Dermis microvascular lymphatic vessel endothelial cell (primary cell): ENCODE results near the gene ARFGEF2. TPM values are rescaled to one million over a fixed set of nuclear protein-coding genes. Genes with fewer than 3 reads are reported as not detected.
A peak's percentile ranks its signal among the peaks of the same experiment; 100 is the strongest.

Source experiments
- DNase-seq, 2 donors: peaks; one replicate each; pipeline versions ENCODE4 v3.0.0 to v3.0.0-alpha.2; 2010; ENCODE audit warnings: low read depth in 2 of 2
- total RNA-seq: library from RNA; depleted of rRNA; stranded (reverse); fragments of >200 nt; gene quantifications from 2 replicates; pipeline ENCODE4 v1.2.1, GENCODE V29; 2014

ARFGEF2 gene
- total RNA-seq, 1 donor from 2014 or later = 45.2 TPM

DNA sequence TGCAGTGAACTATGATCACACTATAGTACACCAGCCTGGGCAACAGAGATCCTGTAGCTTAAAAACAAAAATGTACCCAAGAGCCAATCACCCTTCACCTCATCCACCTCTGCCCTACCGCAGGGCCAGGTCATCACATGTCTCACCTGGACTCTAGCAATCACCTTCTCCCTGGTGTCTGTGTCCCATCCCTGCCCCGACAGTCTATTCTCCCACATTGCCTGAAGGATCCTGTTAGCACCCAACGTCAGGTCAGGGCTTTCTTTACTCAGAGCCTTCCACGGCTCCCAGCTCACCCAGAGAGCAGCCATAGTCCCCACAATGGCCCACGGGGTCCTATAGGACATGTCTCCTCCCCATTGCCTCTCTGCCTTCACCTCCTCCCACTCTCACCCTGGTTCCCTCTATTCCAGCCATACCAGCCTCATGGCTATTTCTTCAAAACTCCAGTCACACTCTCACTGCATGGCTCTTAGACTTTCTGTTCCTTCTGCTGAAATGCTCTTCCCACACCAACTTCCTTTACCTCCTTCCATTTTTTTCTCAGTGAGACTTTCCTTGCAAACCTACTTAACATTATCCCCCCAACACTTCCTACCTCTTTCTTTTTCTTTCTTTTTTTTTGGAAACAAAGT lies 22.5 kb upstream of the ARFGEF2 start:
- DNase-seq = no peak

DNA sequence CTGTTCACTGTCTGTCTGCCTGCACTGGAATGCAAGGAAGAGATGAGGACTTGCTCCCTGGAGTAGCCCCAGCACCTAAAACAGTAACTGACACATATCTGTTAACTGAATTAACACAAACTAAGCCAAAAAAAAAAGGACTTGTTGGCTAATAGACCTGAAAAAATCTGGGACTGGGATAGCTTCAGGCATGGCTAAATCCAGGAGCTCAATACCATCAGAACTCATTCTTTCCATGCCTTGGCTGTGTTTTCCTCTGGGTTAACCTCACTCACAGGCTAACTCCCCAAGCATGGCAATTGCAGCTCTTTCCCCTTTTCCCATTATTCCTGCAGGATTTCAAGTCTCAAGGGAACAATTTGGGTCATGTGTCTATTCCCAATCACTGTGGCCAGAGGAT lies 21.6 kb upstream of the ARFGEF2 start:
- no peak for DNase-seq

DNA sequence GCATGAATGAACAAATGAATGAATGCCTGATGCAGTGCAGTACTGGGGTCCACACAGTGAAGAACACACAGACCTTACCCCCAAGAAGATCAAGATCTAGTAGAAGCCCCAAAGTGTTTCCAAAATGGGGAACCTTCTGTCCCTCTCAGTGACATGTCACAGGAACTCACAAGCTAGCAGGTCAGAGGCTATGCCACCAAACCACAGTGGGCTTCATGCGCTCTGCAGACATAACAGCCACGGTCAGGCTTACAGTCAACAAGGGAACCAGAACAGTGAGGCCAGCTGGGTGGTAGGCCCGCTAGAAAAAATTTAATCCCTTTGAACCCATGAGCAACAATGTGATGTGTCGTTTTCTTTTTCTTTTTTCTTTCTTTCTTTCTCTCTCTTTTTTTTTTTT lies 20.2 kb upstream of the ARFGEF2 start:
- no peak for DNase-seq

DNA sequence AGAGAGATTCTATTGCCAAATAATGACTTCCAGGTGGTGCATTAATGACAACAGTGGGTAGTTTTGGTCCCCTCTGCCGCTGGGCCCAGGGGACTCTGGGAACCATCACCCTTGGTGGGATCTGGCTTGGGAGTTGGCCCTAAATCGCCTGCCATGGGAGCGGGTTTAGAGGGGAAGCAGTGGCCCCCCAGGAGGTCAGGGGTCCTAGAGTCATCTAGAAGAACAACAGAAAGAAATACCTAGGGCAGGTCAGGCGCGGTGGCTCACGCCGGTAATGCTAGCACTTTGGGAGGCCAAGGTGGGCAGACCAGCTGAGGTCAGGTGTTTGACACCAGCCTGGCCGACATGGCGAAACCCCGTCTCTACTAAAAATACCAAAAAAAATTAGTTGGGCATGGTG lies 17.8 kb upstream of the ARFGEF2 start:
- DNase-seq = no peak

DNA sequence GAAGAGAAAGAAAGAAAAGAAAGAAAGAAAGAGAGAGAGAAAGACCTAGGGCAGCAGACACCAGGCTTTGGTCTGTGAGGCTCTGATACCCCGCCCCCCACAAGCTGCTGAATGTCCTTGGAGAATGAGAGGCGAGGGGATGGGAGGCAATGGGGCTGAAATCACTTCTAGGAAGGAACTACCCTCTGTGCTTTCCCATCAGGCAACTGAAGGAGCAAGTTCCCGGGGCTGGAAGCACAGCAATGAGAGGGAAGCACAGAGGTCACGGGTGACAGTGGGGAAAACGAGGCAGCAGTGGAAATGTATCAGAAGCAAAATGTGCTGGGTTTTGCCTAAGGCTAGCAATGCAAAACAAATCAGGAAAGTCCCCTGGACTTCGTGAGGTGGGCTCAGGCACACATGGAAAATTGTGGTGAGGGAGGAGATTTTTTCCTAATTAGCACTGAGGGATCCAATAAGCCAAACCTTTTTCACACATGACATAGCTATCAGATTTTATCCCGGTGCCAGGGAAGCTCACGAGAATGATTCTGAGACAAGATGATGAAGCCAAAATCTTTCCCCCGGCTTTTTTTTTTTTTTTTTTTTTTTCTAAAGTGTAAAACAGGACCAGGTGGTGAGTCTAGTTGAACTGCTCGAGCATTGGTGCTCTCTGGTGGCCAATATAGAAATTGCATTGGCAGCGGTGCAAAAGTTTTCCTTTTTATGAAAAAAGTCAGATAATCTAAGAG lies 16.8 kb upstream of the ARFGEF2 start:
- DNase-seq = peak; percentile 48 to 64

DNA sequence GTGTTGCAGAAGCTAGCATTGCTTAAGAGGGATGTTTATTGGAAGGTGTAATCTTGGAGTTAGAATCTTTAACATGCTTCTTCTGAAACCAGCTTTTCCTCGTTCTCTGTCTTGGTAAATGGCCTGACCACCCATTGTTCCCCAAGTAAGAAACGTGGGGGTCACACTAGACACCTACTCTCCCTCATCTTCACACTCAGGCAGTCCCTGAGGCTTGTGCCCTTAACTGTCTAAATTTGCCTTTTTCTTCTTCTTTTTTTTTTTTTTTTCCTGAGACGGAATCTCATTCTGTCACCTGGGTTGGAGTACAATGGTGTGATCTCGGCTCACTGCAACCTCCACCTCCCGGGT lies 16.2 kb upstream of the ARFGEF2 start:
- DNase-seq = no peak

DNA sequence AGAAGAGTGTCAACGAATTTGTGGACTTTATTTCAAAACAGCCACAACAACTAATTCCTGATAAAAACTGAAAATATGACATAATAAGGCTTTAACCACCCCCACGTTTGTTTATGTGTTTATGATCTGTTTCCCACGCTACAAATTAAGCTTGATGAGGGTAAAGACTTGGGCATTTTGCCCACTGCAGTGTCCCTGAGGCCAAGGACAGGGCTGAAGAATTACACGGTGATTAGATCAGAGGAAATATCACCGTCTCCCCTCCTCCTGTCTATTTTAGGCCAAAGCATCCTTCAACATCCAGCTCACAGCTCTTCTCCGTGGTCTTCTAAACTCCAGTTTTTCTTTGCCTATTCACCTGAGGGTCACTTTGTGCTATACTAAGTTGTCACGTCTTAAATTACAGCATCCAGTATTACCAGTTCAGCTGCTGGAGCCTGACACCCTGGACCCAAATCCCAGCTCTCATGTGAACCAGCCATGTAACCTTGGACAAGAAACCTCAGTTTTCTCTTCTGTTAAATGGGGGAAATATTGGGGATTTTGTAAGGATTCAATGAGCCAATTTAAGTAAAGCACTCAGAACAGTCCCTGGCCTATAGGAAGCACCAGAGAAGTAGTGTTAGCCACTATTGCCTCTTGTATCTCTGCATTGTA lies 15.2 kb upstream of the ARFGEF2 start:
- no peak for DNase-seq

DNA sequence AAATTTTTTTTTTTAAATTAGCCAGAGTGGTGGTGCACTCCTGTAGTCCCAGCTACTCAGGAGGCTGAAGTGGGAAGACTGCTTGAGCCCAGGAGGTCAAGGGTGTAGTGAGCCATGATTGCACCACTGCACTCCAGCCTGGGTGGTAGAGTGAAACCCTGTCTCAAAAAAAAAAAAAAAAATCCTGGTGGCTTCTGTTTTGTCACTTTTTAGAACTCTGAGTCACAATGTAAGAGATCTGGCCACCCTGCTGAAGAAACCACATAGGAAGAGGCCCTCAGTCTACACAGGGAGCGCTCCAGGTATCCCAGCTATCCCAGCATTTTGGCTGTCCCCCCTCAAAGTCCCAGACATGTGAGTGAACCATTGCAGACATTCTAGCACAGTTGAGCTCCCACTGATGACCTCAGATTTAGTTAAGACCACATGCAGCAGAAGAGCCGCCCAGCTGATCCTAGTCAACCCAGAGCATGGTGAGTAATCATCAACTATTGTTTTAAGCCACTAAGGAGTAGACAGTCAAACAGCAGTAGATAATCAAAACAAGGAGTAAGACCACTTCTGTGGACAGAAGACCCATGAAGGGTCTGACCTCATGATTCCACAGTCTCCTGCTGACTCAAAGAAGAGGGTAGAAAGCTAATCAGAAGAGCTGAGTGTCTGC lies 12.7 kb upstream of the ARFGEF2 start:
- no peak for DNase-seq

DNA sequence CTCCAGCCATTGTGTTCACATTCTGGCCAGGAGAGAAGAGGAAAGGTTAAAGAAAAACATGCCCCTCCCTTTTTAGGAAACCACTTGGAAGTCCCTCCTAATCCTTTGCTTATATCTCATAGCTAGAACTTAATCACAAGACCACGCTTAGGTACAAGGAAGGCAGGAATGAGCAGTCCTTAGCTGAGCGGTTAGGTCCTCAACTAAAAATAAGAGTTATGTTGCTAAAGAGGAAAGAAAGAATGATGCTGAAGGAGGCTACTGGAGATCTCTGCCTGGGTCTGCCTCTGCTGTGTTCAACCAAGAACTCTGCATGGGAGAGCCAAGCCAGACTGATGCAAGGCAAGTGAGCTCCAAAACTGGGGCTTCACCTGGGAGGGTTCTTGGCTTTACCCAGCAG lies 11.6 kb upstream of the ARFGEF2 start:
- DNase-seq = no peak

DNA sequence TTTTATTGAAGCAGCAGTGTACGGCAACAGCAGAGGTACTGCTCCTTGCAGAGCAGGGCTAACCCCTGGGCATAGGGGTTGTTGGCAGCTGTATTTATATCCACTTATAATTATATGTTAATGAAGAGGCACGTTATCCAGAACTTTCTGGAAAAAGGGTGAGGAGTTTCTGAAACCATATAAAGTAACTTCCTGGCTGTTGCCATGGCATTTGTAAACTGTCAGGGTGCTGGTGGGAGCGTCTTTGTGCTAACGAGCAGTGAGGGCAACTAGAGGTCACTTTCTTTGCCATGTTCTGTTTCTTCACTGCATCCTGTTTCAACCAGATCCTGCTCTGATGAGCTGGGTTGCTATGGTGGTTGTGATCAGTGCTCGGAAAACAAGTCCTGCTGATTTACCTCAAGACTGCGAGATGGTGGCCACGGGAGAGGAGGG lies 11.1 kb upstream of the ARFGEF2 start:
- DNase-seq = peak in 1 of 2 donors; percentile 54

DNA sequence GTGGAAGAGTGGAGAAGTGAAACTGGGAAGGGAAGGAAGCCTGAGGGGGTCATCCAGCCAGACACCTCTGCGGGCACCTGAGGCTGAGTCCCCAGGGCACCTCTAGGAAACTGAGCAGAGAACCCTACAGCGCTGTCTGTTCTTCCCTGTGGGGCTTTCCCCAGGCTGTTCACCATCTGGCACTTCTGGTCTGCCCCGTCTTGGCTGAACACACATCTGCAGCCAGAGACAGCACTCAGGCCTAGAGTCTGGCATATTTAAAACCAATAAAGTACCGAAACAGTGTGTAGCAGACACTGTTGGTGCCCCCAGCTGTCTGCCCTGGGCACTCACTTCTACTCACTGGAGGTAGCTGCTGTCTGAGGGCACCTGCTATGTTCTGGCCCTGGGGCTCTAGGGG lies 9.4 kb upstream of the ARFGEF2 start:
- DNase-seq = no peak

DNA sequence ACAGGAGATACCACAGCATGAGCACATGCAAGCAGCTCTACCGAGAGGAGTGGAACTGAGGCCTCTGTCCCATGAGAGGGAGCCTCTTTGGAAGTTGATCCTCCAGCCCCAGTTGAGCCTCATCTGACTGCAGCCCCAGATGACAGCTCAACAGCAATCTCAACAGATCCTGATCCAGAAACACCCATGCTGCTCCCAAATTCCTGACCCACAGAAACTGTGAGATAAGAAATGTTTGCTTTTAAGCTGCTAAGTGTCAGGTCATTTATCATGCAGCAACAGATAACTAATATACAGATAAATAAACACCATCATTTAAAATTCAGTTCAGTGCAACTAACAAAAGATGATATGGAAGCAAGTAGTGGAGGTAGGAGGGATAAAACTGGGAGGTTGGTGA lies 4.8 kb upstream of the ARFGEF2 start:
- DNase-seq = no peak

DNA sequence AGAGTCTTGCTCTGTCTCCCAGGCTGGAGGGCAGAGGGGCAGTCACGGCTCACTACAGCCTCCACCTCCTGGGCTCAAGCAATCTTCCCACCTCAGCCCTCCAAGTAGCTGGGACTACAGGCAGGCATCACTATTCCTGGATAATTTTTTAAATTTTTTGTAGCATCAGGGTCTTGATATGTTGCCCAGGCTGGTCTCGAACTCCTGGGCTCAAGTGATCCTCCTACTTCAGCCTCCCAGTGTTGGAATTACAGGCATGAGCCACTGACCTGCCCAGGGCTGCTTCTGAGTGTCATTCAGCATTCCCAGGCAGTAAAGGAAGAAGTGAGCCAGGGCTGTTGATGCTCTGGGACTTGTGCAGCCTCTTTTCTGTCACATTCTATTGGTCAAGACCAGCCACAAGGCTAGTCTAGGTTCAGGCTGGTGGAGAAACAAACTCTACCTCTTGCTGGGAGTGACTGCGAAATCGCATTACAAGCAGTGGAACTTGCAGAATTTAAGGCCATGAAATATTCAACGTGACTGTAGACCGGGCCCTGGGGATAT lies 2.1 kb upstream of the ARFGEF2 start:
- DNase-seq = no peak

DNA sequence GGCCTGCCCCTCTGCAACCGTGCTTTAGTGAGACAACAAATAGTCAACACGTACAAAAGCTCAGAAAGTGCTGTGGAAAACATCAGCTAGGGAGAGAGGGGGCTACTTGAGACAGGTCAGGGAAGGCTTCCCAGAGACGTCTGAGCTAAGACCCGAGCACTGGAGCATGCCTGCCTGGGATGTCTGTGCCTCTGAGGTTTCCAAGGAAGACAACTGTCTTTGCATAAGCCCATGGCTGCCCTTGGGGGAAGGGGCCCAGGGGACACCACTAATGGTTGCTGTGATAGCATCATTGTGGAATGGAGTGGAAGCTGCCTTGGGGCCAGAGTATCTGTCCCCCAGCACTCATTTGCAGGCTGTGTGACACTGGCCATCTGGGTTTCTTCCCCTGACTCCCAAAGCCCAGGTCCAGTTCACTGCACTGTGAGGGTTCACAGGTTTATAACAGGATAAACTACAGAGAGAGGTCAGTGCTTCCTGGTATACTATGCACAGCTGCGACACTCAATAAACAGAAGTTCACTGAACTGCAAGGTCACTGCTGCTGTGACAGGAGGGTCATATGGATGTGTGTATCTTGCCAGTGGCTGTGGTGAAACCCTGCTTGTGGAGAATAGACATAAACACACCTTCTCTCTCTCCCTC lies 1.5 kb upstream of the ARFGEF2 start:
- DNase-seq = no peak

DNA sequence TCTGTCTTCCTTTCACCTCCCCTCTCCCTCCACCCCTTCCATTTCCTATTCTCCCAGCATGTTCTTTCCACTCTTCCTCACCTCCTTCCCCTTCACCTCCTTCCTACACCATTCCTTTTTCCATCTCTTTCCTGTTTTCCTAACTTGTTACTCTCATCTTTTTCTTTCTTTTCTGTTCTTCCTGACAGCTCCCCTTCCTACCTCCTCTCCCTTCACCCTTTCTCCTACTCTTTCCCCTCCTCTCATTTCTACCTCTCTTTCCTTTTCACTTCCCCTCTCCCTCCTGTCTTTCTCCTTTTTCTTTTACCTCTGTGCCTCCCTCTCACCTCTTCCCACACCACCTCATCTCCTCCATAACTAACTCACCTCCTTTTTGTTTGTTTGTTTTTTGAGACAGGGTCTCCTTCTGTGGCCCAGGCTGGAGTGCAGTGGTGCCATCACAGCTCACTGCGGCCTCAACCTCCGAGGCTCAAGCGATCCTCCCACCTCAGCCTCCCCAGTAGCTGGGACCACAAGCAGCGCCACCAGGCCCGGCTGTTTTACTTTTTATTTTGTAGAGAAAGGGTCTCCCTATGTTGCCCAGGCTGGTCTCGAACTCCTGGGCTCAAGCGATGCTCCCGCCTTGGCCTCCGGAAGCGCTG lies 864 bp upstream of the ARFGEF2 start:
- no peak for DNase-seq

DNA sequence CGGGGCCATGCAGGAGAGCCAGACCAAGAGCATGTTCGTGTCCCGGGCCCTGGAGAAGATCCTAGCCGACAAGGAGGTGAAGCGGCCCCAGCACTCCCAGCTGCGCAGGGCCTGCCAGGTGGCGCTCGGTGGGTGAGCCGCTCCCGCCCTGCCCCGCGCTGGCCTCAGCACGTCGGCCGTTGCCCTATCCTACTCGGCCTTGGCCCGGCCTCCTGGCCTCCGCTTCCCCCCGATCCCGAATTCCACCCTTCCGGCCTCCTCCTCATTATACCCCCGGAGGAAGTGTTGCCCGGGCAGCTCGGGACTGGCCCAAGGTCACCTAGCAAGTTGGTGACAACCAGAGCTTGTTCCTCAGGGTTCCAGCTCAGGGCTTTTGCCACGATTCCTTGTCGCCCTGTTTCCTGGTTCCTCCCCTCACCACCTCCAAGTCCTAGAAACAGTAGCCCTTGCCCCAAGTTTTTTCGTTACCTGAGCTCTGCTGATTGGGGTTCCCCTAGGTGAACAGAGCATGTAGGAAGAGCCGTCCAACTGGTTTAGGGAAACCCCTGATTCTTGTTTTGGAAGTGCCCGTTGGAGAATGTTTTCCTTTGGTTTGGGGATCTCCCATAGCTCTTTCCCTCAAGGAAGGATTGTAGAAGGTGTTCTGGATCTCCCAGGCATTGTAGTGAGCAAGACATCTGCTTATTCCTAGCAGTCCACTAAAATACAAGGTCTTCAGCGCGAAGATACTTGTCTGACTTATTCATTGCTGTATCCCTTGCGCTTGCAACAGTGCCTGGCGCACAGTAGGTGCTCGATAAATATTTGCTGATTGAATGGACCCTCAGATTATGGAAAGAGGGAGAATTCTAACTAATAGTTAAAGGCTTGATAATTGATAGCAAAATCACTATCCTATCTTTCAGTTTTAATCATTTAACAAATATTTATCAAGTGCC lies 641 bp downstream of the ARFGEF2 start:
- DNase-seq = peak in 1 of 2 donors; percentile 69

DNA sequence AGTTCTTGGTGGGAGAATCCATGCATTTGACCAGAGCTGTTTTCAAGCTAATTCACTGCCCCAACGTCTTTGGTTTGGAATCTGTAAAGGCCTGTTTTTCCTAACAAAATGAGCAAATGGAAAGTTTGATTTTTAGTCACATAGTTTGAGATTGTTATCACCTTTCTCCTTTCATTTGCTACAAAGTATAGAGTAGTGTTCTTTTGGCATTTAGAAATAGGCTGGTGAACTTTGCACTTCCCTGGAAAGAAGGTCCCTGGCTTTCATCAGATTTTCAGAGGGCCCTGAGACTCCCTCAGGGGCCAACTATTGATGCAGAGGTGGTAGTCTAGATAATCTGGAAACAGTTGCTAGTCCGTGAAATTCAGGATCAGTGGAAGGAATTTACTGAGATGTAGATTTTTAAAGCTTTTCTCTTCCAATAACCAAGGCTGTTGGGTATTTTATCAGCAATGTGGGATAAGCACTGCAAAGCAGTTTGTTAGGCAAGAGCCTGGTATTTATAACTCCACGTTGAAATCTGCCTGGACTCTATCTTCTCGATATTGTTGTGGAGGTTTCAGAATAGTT lies 1.7 kb downstream of the ARFGEF2 start:
- peak in 1 of 2 donors; percentile 40 for DNase-seq

DNA sequence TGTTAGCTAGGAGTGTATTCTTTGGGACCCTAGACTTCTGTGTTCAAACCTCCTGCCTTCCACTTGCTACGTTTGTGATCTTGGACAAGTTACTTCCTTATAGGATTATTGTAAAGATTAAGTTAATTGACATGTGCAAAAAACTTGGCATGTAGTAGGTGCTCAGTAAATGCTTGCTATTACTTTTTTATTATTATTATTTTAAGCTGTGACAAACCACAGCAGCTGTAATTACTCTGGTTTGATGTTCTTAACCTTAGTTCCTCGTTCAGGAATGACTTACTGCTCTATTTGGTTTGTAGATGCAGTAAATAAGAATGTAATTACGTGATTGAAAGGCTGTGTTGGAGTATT lies 3.2 kb downstream of the ARFGEF2 start:
- no peak for DNase-seq

DNA sequence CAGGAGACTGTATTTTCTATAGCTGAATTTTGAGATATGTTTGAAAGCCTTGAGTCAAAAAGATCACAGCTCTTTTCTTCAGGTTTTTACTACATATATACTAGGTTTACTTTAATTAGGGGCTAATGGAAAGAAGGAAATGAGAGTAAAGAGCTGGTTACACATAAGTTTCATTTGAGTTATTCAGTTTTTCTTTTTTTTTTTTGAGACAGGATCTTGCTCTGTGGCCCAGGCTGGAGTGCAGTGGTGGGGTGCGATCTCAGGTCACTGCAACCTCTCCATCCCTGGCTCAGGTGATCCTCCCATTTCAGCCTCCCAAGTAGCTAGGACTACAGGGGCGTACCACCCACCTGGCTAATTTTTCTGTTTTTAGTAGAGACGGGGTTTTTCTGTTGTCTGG lies 4.8 kb downstream of the ARFGEF2 start:
- DNase-seq = no peak

DNA sequence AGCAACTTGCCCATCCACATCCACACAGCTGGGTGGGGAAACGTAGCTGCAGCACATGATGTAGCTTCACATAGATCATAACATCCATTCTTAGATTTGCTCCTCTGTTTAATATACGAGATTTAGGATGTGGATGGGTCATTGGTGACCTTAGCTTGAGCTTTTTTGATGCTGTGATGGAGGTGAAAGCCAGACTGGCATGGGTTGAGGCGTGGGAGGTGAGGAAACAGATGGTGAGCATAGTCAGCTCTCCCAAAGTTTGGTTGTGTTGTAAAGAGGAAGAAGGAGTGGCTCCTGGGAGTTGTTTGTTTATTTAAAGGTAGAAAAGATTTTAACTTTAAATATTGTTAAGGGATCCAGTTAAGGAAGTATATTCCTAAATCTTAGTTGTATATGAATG lies 5.3 kb downstream of the ARFGEF2 start:
- DNase-seq = peak; percentile 65 to 90
